Measurements from ENCODE around the gene PDE10A.

- TF ChIP-seq POLR2A (IDR thresholded peaks at IDR 0.05) (no peak), CTCF (IDR thresholded peaks at IDR 0.05) (no peak), POLR2AphosphoS5 (IDR thresholded peaks at IDR 0.05) (no peak), EP300 (IDR thresholded peaks at IDR 0.05) (no peak)
Observed at GRCh38 chr6:165574220-165575157, 88.6 kb downstream of the PDE10A start.

Measured in suprapubic skin (tissue), 4 donors.